Astrocyte (in vitro differentiated cells and primary cell): Measurements from ENCODE around the gene C20orf96.

Experiments
- CTCF ChIP-seq: IDR thresholded peaks from 2 replicates; pipeline ENCODE4 v1.5.1; 2011; ENCODE audit warnings: low read depth, mild to moderate bottlenecking, inconsistent platforms, low read length, moderate library complexity; ENCODE audit not compliant: insufficient read depth
- EZH2 ChIP-seq: IDR thresholded peaks from 2 replicates; pipeline ENCODE4 v1.6.1; 2012; ENCODE audit warnings: mild to moderate bottlenecking, low read length, inconsistent platforms; ENCODE audit not compliant: insufficient read depth

DNA sequence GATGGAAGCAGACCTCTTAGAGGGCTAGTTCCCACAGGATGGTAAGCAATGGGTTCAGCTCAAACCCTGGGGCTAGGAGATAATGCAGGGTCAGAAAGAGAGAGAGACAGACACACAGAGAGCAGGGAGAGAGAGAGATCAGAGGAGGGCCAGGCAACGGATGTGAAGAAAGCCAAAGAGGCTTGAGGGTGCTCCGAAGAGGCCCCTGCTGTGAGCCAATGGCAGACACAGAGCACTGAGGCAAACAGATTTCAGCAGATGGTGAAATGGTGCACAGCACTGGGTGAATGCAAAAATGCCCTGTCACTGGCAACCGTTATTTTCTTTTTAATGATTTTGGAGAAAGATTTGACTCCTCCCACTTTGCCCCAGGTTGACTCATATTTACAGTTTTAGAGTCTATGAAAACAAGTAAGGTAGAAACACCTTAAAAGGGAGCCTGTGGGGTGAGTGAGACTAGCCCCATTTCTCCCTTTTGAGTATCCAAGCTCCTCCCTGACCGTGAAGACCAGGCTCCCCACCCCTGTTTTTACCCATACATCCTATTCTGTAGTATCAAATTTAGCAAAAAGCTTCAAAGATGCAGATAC lies 32.2 kb downstream of the C20orf96 start:
- TF ChIP-seq EZH2, result no peak
- TF ChIP-seq CTCF, result no peak
